Epidermal melanocyte (primary cell): ENCODE measurements around the gene HDAC4.

Experiments
- DNase-seq: peaks from one replicate; pipeline ENCODE4 v3.0.0; 2011; ENCODE audit warnings: low spot score; ENCODE audit not compliant: insufficient read length

Gene HDAC4

DNA sequence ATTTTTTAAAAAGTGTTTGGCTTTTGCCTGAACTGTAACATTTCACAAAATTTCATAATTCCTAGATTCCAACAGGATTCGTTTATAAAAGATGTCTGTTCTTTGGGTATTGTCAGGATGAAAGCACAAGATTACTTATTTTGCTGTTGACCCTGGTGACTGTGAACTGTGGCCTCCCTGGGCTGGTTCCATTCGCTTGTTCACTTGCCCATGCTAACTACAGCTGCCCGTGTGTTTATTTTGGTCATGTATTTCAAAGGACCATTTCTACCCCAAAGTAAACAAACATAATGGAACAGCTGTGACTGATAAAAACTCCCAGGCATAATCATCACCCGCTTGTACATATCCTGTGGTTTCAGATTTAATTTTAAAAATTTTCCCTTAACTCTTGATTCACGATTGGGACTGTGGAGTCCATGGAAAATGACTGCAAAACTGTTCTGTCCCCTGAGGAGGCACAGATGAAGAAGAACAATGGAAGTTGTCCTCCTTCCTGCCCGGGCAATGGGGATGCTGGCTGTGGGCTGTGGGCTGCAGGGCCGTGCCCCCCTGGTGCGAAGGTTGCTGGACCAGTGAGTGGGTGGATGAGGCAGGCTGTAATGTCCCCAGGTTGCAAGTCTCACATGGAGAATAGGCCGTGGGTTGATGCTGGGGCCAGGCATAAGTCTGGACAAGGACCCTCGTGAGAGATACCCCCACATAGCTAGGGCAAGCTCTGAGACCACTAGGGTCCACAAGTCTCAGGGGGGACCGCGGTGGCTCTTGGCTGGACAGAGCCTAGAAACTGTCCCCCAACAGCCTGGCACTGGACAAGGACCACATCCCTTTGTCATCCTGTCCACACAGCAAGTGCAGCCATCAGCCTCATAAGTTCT is 28.9 kb upstream of the HDAC4 start:
- DNase-seq = no peak

DNA sequence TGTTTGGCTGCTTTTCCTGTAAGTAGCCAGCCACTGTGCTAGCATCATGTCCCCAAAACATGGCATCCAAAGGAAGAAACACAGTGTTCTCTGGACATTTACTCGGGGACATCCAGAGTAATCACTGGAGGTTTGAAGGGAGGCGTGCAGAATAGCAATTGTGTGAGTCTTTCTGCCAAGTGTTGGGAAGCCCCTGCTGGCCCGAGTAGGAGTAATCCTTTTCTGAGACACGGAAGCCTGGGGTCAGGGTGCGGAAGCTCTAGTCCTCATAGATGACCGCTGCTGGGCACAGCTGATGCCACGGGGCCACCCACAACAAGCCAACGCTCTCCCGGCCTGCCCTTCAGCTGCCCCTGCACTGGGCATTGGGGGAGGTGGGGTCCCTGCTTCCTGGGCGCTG is 24.8 kb upstream of the HDAC4 start:
- no peak for DNase-seq

DNA sequence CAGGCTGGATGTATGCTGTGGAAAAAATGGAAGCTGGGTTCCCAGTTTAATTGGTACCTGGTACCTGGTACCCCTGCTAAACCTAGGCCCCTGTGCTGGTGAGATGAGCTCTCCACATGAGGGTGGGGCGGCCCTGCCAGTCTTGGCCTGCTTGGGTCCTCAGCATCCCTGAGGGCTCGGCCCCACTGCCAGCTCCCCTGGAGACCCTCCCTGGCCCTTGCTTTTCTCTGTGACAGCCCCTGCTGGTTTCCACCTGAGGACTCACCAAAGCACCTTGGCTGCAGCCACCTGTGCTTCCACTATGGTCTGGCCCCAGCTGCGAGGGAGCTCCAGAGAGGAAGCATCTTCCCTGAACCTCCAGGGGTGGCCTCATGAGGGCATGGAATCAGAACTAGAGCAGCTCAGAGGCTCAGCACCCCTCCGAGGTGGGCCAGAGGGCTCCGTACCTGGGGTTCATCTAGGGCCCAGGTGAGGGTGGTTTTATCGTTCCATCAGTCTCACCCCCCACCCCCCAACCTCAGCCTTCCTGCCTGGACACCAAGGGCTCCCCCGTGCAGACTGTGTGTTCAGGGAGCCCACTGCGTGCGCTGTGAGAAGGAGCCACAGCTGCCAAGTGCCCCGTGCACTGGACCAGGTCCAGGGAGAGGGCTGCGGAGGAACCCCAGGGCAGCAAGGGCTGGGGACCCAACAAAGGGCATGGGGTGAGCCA is 23.7 kb upstream of the HDAC4 start:
- no peak for DNase-seq

DNA sequence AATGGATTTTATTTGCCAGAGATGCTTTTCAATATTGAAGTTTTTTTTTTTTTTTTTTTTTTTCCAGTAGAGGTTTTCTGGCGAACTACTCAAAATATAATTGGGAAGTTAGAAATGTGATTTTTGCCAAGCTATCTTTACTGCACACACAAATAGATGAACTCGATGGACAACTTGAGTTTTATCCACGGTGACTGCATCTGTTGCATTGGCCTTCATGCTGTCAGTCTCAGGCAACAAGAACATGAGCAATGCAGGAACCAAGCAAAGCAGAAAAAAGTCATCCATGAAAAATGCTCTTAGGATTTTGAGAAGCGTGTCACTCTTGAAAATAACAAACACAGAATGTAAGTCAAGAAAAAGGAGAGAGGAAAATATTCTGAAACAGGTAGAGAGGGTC is 22.7 kb upstream of the HDAC4 start:
- DNase-seq = no peak

DNA sequence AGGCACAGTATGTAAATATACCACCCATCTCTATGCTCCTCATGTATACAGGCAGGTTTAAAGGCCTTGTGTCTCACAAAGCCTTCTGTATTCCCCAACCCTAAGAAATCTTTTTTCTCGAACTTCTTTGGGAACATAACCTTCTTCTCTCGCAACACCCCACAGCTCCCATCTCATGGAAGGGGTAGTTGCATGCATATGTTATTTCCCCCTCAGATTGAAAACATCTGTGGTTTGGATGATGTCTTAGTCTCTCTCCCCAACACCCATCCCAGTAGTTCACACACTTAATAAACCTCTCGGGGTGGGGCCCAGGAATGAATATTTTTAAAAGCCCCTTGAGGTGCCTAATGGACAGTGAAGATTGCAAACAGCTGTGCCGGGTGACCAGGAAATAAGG is 21.0 kb upstream of the HDAC4 start:
- no peak for DNase-seq

- no peak for DNase-seq
Observed at GRCh38 chr2:239420082-239420481, 19.3 kb upstream of the HDAC4 start.

DNA sequence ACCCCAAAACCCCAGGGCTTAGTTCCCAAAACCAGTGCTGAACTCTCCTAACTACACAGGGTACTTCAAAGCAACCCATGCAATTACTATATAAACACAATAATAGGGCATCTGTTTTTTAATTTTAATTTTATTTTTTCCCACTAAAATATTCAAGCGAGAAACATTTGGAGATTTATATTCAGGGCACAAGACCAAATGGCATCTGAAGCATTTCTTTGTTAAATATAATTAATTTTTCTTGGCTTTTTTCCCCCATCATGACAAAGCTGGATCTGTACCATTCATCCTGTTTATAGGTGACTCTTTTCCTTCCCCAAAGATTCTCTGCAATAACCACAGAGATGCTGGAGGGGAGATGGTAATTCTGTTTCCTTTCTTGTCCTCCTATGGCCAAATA is 18.1 kb upstream of the HDAC4 start:
- DNase-seq = no peak

DNA sequence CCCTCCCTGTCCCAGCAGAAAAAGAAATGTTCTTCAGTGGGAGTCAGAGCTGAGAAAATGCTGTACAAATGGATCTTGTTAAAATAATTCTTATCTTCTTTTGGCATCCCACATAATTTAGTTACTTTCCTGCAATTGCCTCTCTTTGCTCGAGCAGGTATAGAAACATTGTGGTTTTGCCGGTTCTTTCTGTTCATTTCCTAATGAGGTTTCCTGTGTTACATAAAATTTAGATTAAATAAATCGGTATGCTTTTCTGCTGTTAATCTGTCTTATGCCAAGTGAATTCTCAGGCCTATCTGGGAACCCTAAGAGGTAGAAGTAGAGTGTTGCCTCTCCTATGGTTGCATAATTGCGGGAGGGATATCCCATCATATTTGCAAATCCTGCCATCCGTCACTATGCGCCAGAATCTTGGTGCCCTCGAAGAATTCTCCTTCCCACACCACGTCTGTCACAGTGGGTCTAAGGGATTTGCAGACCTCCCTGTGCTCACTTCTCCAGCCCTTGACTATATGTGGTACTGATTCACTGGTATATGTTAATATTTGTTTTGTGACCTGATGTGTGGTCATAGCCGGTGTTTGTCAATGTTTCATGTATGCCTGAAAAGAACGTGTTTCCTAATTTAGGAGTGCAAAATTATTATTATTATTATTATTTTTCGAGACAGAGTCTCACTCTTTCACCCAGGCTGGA is 12.2 kb upstream of the HDAC4 start:
- DNase-seq = no peak

DNA sequence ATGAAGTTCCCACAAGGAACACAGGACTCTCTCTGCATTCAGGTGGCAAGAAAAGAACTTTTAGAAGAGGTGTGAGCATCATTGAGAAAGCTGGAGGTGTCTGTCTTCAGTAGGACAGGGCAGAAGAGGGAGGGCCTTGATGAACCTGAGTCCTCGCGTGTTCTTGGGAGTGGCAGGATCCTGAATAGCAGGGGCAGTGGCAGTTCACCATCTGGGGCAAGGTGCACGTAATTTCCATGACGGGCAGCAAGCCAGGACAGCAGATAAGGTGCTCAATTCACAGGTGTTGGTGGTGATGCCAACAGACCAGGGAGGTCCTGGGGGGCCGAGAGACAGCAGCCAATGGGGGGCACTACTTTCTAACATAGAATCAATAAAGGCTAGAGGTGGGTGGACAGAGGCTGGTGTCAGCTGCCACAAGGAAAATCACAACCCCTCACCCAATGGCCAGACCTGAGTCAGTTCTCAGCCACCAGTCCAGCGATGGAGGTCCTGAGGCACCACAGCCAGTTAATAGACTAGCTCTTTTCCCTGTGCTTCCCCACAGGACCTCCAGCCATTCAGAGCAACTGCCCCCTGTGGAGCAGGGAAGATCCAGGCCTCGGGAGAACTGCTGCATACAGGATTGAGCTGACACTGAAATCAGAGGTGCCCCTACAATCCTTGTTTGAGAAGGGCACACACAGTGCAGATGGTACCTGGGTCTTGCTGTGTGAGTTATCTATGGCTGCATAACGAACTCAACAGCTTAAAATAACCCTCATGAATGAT is 10.9 kb upstream of the HDAC4 start:
- DNase-seq = no peak

DNA sequence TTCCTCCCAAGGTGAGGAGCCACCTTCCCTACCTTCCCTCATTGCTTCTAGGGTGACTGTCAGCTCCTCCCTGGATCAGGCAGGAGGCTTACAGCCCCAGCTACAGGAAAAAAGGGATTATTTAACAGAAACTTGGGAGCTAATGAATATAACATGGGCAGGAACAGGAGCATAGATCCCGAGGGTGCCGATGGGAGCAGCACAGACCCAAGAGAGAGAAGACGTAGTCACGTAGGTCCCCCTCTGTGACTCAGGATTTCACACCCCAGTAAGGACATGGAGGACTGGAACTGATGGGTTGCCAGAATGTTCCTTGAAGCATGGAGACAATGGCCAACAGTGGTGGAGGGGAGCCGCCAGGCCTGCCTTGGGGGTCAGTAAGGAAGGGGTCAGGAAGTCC is 10.3 kb upstream of the HDAC4 start:
- DNase-seq = no peak

GRCh38 chr2:239409976-239410375 is 9.2 kb upstream of the HDAC4 start:
- DNase-seq = no peak

DNA sequence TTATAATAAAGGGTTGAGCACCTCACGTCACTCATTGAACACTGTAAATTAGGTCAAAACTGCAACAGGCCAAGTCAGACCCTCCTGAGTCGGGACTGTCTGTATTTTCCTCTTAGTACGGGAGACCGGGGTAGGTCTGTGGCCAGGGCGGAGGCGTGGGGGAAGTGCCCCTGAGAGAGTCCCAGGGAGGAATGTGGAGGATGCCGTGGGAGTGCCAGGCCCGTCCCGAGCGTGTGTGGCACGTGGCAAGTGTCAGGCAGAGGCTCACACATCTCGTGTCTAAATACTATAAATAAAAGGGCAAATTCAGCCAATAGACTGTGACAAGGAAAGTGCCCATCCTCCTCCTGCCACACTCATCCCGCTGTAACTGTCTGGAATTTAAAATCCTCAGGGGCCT is 6.3 kb upstream of the HDAC4 start:
- no peak for DNase-seq

DNA sequence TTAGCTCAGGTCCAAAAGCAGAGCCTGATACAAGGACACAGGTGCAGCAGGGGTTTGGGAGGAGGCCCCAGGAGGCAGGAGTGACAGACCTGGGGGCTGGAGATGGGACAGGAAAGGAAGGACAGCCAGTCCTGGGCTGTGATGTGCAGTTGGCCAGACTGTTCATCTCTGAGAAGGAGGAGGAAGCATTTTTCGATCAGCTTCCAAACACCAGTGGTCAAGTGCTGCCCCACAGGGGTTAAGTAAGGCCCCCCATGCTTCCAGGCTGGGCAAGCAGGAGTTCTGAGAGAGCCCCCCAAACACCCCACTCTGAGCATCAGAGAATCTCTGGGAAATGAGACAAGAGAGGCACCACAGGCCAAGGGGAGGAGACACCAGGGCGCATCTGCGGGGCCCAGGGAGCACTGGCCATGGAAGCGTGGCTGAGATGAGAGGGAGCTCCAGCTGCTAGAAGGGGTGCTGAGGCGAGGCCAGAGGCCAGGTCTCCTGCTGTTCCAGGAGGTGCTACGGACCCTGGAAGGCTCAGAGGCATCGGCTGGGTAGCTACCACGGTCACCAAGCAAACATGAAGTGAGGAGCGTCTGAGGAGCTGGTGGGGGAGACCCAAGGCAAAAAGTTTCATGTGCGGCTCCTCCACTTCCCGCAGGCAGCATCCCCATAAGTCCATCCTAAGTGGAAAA is 5.6 kb upstream of the HDAC4 start:
- DNase-seq = no peak

DNA sequence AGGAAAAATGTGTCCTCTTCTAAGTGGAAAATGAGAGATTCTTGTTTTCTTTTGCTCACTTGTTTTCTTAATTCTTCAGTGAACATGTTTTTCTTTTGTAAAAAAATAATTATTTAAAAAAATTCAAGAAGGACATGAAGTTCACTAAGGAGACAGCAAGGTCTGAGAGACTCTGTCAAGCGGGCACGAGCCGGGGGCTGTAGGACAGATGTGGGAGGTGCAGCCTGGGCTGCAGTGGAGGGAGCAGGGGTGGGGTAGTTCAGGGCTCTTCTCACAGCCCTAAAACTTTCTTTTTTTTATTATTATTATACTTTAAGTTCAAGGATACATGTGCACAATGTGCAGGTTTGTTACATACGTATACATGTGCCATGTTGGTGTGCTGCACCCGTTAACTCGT is 4.3 kb upstream of the HDAC4 start:
- DNase-seq = no peak

- DNase-seq = no peak
Observed at GRCh38 chr2:239402666-239403065, 1.8 kb upstream of the HDAC4 start.

DNA sequence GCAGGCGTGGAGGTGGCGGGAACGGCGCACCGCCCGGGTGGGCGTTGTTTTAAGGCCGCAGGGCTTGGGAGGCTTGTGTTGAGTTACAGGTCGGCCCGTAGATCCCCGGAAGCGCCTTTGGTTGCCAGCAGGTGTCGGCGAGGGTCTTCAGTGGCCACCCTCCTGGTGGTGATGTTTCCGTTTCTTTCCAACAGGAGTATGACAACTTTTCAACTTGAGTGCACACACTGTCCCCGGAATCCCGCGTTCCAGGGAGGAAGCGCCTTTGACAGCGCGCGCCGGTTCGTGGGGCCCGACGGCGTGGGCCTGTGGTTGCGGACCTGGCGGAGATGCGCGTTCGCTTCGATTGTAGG is 1.0 kb upstream of the HDAC4 start:
- peak; percentile 54 for DNase-seq

DNA sequence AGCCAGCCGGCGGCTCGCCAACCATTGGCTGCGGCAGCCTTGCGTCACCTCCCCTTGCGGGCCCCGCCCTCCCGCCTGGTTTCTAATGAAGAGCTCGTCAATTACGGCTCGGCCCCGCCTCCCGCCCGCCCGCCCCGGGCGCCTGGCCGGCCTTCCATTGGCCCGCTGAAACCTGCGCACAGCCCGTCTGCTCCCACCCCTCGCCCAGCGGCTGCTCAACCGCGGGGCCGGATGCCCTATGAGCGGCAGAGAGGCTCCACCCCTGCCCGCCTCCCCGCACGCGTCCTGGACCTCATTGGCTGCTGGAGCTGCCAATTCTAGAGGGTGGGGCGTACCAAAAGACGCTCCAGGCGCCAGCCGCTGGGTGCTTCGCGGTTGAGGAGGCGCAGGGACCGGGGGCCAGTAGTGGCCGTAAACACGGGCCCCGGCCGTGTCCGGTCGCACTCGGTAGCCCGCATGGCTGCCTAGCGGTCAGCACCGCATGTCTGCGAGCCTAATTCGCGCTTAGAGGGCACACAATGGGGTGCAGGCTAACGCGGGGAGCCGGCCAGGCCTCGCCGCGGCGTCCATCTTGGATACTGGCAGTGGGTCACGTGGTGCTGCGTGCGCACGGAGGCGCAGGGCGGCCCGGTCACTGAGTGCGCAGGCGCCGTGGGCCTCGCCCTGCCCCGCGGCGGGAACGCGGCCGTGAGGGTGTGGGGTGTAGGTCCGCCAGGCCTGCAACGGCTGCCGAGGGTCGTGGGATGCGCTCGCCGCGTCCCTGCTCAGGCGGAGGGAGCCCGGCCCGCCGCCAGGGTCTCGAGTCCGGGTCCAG is 454 bp upstream of the HDAC4 start:
- DNase-seq = peak; percentile 99

GRCh38 chr2:239399921-239400595 is 762 bp downstream of the HDAC4 start:
- no peak for DNase-seq

GRCh38 chr2:239399433-239399920 is 1.3 kb downstream of the HDAC4 start:
- no peak for DNase-seq
